Transverse colon (tissue), 4 donors: Measurements from ENCODE around the gene NPC1L1. TPM values are rescaled to one million over a fixed set of nuclear protein-coding genes. Genes with fewer than 3 reads are reported as not detected.

Source experiments
- DNase-seq: peaks from one replicate; pipeline ENCODE4 v3.0.0-alpha.2; 2019
- H3K27ac ChIP-seq, 4 donors: fragments of 200-600 bp; sonication (generic); 2 replicates each; pipeline ENCODE4 v1.5.1; 2016 to 2018; ENCODE audit warnings: inconsistent platforms in 4 of 4
- H3K27me3 ChIP-seq: fragments of 200-600 bp; sonication (generic); 2 replicates; pipeline ENCODE4 v1.5.1; 2017; ENCODE audit warnings: inconsistent platforms
- H3K36me3 ChIP-seq, 4 donors: fragments of 200-600 bp; sonication (generic); 2 replicates each; pipeline ENCODE4 v1.5.1; 2017 to 2019; ENCODE audit warnings: inconsistent platforms in 4 of 4
- H3K4me1 ChIP-seq, 4 donors: fragments of 200-600 bp; sonication (generic); 2 replicates each; pipeline ENCODE4 v1.5.1; 2017 to 2020; ENCODE audit warnings: inconsistent platforms in 4 of 4
- H3K4me3 ChIP-seq, 4 donors: fragments of 200-600 bp; sonication (generic); 1 replicate in 1 of 4; 2 replicates in 3 of 4; pipeline versions ENCODE4 v1.5.1 to v1.6.1; 2017 to 2019; ENCODE audit warnings: inconsistent platforms in 4 of 4
- H3K9me3 ChIP-seq, 2 donors: fragments of 200-600 bp; sonication (generic); 2 replicates each; pipeline ENCODE4 v1.5.1; 2017 to 2019; ENCODE audit warnings: inconsistent platforms in 2 of 2
- CTCF ChIP-seq, 5 experiments: fragments of 200-600 bp in 3 of 5; fragments of 450-650 bp in 2 of 5; sonication (generic) in 3 of 5; IDR thresholded peaks; 1 replicate in 2 of 5; 2 replicates in 3 of 5; pipeline ENCODE4 v1.5.1; 2016 to 2017; ENCODE audit warnings: antibody characterized with exemption in 5 of 5, inconsistent platforms in 3 of 5, mild to moderate bottlenecking in 2 of 5, moderate library complexity in 1 of 5
- EP300 ChIP-seq: sonication (generic); formaldehyde crosslinking; IDR thresholded peaks from one replicate; pipeline ENCODE4 v1.6.1; 2017; ENCODE audit warnings: antibody characterized with exemption, low read depth
- POLR2A ChIP-seq: fragments of 450-650 bp; IDR thresholded peaks from one replicate; pipeline ENCODE4 v1.6.1; 2016; ENCODE audit warnings: antibody characterized with exemption, mild to moderate bottlenecking, moderate library complexity
- POLR2AphosphoS5 ChIP-seq, 3 donors: sonication (generic); formaldehyde crosslinking; IDR thresholded peaks; one replicate each; pipeline ENCODE4 v1.6.1; 2016; ENCODE audit warnings: antibody characterized with exemption in 3 of 3
- WGBS, 2 donors: methylation state at CpG; one replicate each; pipeline ENCODE4 v1.1.5; 2018; ENCODE audit warnings: low coverage in 1 of 2; 5-methylcytosine and 5-hydroxymethylcytosine counted together
- in situ Hi-C, 4 donors: fragments of 200-750 bp; cut with MboI; loops; one replicate each; pipeline versions ENCODE4 v1.15.0 to v1.15.1; 2017; ENCODE audit warnings: low sequenced_read_pairs in 3 of 4, low pct_ligation_motif_present in 1 of 4, low pct_unique_long_range_greater_than_20kb in 1 of 4
- intact Hi-C: fragments of 100-400 bp; cut with DNase I; formaldehyde crosslinking; loops from one replicate; pipeline ENCODE4 v1.15.1; 2023; ENCODE audit warnings: low total_unique reads
- total RNA-seq, 4 donors: library from RNA; depleted of rRNA; stranded (reverse); fragments of >200 nt; gene quantifications; one replicate each; pipeline ENCODE4 v1.1.0, GENCODE V29; 2016

Gene NPC1L1
- total RNA-seq, 4 donors from 2014 or later: 0.48 TPM; not detected in 3

DNA sequence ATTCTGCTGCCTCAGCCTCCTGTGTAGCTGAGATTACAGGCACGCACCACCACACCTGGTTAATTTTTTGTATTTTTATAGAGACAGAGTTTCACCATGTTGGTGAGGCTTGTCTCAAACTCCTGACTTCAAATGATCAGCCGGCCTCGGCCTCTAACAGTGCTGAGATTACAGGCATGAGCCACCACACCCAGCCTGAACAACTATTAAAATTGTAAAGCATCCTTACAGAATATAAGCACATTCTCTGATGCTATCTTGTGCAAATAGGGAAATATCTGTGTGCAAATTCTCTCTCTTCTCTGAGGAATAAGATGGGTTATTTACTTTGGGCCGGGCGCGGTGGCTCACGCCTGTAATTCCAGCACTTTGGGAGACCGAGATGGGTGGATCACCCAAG is 63.2 kb downstream of the NPC1L1 start:
- WGBS, 2 donors: 55 to 77% methylated on average over 6 to 8 of the region's 8 CpGs
- H3K27me3 ChIP-seq: no peaks in the 10 kb centered on the region
- H3K9me3 ChIP-seq: no peaks in the 10 kb centered on the region
- peaks cover 0 to 10% (median 2%) of the 10 kb centered on the region in 4 donors for H3K4me1 ChIP-seq
- no peak overlapping the region for H3K4me3 ChIP-seq
- intact Hi-C loops: no loop called here
- in situ Hi-C loops: loop anchor here in 2 of 4 donors (25.0 kb wide), 1 partner anchor 241 kb away; no protein-coding TSS in a partner anchor
- peaks cover 0 to 35% (median 15%) of the 10 kb centered on the region in 4 donors for H3K36me3 ChIP-seq
- no peak overlapping the region for H3K27ac ChIP-seq
- no peak for TF ChIP-seq EP300
- no peak for TF ChIP-seq POLR2A
- no peak for TF ChIP-seq POLR2AphosphoS5 (IDR thresholded peaks at IDR 0.05)
- TF ChIP-seq CTCF (IDR thresholded peaks at IDR 0.05): no peak
- no peak for DNase-seq

GRCh38 chr7:44477063-44477830 is 63.9 kb downstream of the NPC1L1 start:
- intact Hi-C loops (no loop called here), in situ Hi-C loops (loop anchor here in 2 of 4 donors (25.0 kb wide), 1 partner anchor 240 kb away; no protein-coding TSS in a partner anchor)
- Histone ChIP-seq H3K36me3 (peaks cover 0 to 28% (median 12%) of the 10 kb centered on the region in 4 donors), H3K27ac (no peak overlapping the region), H3K4me3 (no peak overlapping the region), H3K4me1 (peaks cover 0 to 10% (median 3%) of the 10 kb centered on the region in 4 donors), H3K27me3 (no peaks in the 10 kb centered on the region), H3K9me3 (no peaks in the 10 kb centered on the region)
- WGBS, 2 donors: 35 to 44% methylated on average over 2 to 6 of the region's 6 CpGs
- peak; percentile 40 for DNase-seq
- TF ChIP-seq EP300: no peak
- no peak for TF ChIP-seq POLR2AphosphoS5 (IDR thresholded peaks at IDR 0.05)
- TF ChIP-seq CTCF (IDR thresholded peaks at IDR 0.05): peak; percentile 78 to 87 (median 86)

DNA sequence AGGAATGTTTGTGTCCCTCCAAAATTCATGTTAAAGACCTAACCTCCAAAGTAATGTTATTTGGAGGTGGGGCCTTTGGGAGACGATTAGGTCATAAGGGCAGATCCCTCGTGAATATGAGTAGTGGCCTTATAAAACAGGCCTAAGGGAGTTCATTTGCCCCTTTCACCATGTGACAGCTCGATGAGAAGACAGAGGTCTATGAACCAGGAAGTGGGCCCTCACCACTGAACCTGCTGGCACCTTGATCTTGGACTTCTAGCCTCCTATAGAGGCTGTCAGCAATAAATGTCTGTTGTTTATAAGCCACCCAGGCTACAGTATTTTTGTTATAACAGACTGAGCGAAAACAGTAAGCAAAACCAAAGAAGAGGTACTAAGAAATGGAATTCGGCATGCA is 64.8 kb downstream of the NPC1L1 start:
- no peaks in the 10 kb centered on the region for H3K9me3 ChIP-seq
- no peak for TF ChIP-seq EP300
- no peak for TF ChIP-seq POLR2AphosphoS5 (IDR thresholded peaks at IDR 0.05)
- no peak for TF ChIP-seq POLR2A
- TF ChIP-seq CTCF (IDR thresholded peaks at IDR 0.05): no peak
- peaks cover 0 to 23% (median 8%) of the 10 kb centered on the region in 4 donors for H3K36me3 ChIP-seq
- no peak for DNase-seq
- 85% methylated on average over 5 of the region's 5 CpGs; no CpG with 5 or more reads in 1 of the 2 donors for WGBS, 2 donors
- intact Hi-C loops: no loop called here
- H3K4me1 ChIP-seq: peaks cover 0 to 10% (median 3%) of the 10 kb centered on the region in 4 donors
- H3K27ac ChIP-seq: no peak overlapping the region
- in situ Hi-C loops: loop anchor here in 2 of 4 donors (25.0 kb wide), 1 partner anchor 239 kb away; no protein-coding TSS in a partner anchor
- no peaks in the 10 kb centered on the region for H3K27me3 ChIP-seq
- no peak overlapping the region for H3K4me3 ChIP-seq

DNA sequence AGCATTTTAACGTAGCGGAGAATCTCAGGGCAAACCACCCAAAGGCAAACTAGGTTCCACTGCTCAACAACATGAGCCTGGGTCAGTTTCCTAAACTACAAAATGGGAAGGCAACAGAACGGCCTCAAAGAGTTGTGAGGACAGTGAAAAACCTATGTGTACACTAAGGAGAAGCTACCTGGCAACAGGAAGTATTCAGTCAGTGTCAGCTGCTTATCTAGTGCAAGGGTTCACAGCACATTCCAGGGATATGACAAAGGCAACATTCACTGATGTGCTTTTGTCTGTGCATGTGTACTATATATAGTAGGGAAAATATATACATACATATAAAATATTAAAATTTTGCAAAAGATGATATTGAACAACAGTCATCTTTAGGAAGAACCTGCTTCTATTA is 67.8 kb downstream of the NPC1L1 start:
- H3K4me3 ChIP-seq: no peak overlapping the region
- H3K36me3 ChIP-seq: peaks cover 0 to 16% (median 3%) of the 10 kb centered on the region in 4 donors
- in situ Hi-C loops: no loop called here
- no peaks in the 10 kb centered on the region for H3K27me3 ChIP-seq
- WGBS, 2 donors: 80% methylated on average over 3 of the region's 3 CpGs; no CpG with 5 or more reads in 1 of the 2 donors
- no peaks in the 10 kb centered on the region for H3K9me3 ChIP-seq
- TF ChIP-seq POLR2A: no peak
- TF ChIP-seq EP300: no peak
- TF ChIP-seq POLR2AphosphoS5 (IDR thresholded peaks at IDR 0.05): no peak
- no peak for TF ChIP-seq CTCF (IDR thresholded peaks at IDR 0.05)
- no peak overlapping the region for H3K27ac ChIP-seq
- DNase-seq: no peak
- peaks cover 0 to 19% (median 5%) of the 10 kb centered on the region in 4 donors for H3K4me1 ChIP-seq
- intact Hi-C loops: no loop called here
